OCI-LY1 (cell line): Measurements from ENCODE around the gene RASAL2.

Experiments used
- H2AFZ ChIP-seq: fragments of 200-600 bp; sonication (generic), shearing (Covaris generic); 2 replicates; pipeline ENCODE4 v1.6.0; 2014; ENCODE audit warnings: antibody characterized with exemption, mild to moderate bottlenecking, low read length
- H3F3A ChIP-seq: fragments of 200-600 bp; sonication (generic), shearing (Covaris generic); 2 replicates; pipeline ENCODE4 v1.6.0; 2014; ENCODE audit warnings: mild to moderate bottlenecking, antibody characterized with exemption, low read length, moderate library complexity; ENCODE audit not compliant: insufficient read depth
- H3K27ac ChIP-seq: fragments of 200-600 bp; sonication (generic); 2 replicates; pipeline ENCODE4 v1.5.1; 2014; ENCODE audit warnings: low read length, mixed run types, mild to moderate bottlenecking, low read depth; ENCODE audit not compliant: poor library complexity, severe bottlenecking
- H3K27me3 ChIP-seq: fragments of 200-600 bp; sonication (generic); 2 replicates; pipeline ENCODE4 v1.6.0; 2014; ENCODE audit warnings: antibody characterized with exemption, mild to moderate bottlenecking, low read length, moderate library complexity; ENCODE audit not compliant: insufficient read depth
- H3K36me3 ChIP-seq: fragments of 200-600 bp; sonication (generic); 2 replicates; pipeline ENCODE4 v1.6.1; 2014; ENCODE audit warnings: mild to moderate bottlenecking, antibody characterized with exemption, low read length, moderate library complexity, mixed read lengths; ENCODE audit not compliant: insufficient read depth
- H3K4me1 ChIP-seq: fragments of 200-600 bp; sonication (generic); 2 replicates; pipeline ENCODE4 v1.5.1; 2014; ENCODE audit warnings: mild to moderate bottlenecking, low read length, moderate library complexity; ENCODE audit not compliant: insufficient read depth, severe bottlenecking
- H3K4me2 ChIP-seq: fragments of 200-600 bp; sonication (generic), shearing (Covaris generic); 2 replicates; pipeline ENCODE4 v1.6.1; 2014; ENCODE audit warnings: low read length
- H3K4me3 ChIP-seq: fragments of 200-600 bp; sonication (generic); 2 replicates; pipeline ENCODE4 v1.5.1; 2014; ENCODE audit warnings: low read length, low read depth, mild to moderate bottlenecking, mixed read lengths; ENCODE audit not compliant: poor library complexity, severe bottlenecking
- H3K79me2 ChIP-seq: fragments of 200-600 bp; shearing (Covaris generic); 2 replicates; pipeline ENCODE4 v1.6.1; 2016; ENCODE audit warnings: mixed run types, low read length, mixed read lengths; ENCODE audit not compliant: insufficient read depth
- H3K9ac ChIP-seq: fragments of 200-600 bp; sonication (generic), shearing (Covaris generic); 2 replicates; pipeline ENCODE4 v1.6.1; 2014; ENCODE audit warnings: mild to moderate bottlenecking, low read length, mixed read lengths
- H3K9me2 ChIP-seq: fragments of 200-600 bp; sonication (generic), shearing (Covaris generic); 2 replicates; pipeline ENCODE4 v1.6.1; 2014; ENCODE audit warnings: low read depth, mild to moderate bottlenecking, low read length, mixed read lengths
- H3K9me3 ChIP-seq: fragments of 200-600 bp; shearing (Covaris generic); 2 replicates; pipeline ENCODE4 v1.6.1; 2014; ENCODE audit warnings: low read length, mixed read lengths
- H4K20me1 ChIP-seq: fragments of 200-600 bp; sonication (generic), shearing (Covaris generic); 2 replicates; pipeline ENCODE4 v1.6.0; 2016; ENCODE audit warnings: mild to moderate bottlenecking, low read length; ENCODE audit not compliant: insufficient read depth
- CTCF ChIP-seq: fragments of 200-600 bp; sonication (generic), shearing (Covaris generic); IDR thresholded peaks from 2 replicates; pipeline ENCODE4 v1.5.1; 2017; ENCODE audit warnings: mild to moderate bottlenecking, antibody characterized with exemption, low read length, moderate library complexity, mixed read lengths
- EZH2 ChIP-seq: fragments of 200-600 bp; sonication (generic), shearing (Covaris generic); IDR thresholded peaks from 2 replicates; pipeline ENCODE4 v1.8.0; 2017; ENCODE audit warnings: borderline replicate concordance, mixed run types, mild to moderate bottlenecking, antibody characterized with exemption, low read length, moderate library complexity, mixed read lengths

RASAL2 gene

GRCh38 chr1:178477373-178477772 lies 383.5 kb downstream of the RASAL2 start:
- no peaks in the 10 kb centered on the region for H3K9me2 ChIP-seq
- no peaks in the 10 kb centered on the region for H3K4me1 ChIP-seq
- no peaks in the 10 kb centered on the region for H3K36me3 ChIP-seq
- H3K27ac ChIP-seq: no peak overlapping the region
- H3K9ac ChIP-seq: no peak overlapping the region
- no peaks in the 10 kb centered on the region for H3F3A ChIP-seq
- no peaks in the 10 kb centered on the region for H3K9me3 ChIP-seq
- no peaks in the 10 kb centered on the region for H4K20me1 ChIP-seq
- H2AFZ ChIP-seq: no peak overlapping the region
- TF ChIP-seq CTCF: no peak
- no peak for TF ChIP-seq EZH2
- no peak overlapping the region for H3K4me3 ChIP-seq
- no peak overlapping the region for H3K4me2 ChIP-seq
- H3K27me3 ChIP-seq: no peaks in the 10 kb centered on the region
- no peaks in the 10 kb centered on the region for H3K79me2 ChIP-seq

DNA sequence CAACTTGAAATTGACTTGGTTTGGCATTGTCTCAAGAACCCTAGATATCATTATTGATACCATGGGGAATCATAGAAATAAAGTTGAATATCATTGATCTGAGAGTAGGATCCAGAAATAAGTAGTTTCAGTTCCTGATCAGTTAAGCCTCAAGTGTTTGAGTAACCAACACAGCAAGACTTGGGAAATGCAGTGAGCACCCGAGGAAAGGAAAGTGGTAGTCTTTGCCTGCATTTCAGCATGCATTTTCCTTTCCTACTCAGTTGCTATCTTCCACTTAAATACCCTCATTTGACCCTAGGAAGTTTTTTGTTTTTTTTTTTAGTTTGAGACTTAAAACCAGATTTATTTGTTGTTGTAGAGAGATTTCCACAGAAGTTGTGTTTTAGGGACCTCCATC lies 383.9 kb downstream of the RASAL2 start:
- Histone ChIP-seq H3K27ac (no peak overlapping the region), H3K9ac (no peak overlapping the region), H3K36me3 (no peaks in the 10 kb centered on the region), H3K4me1 (no peaks in the 10 kb centered on the region), H2AFZ (no peak overlapping the region), H4K20me1 (no peaks in the 10 kb centered on the region), H3K9me3 (no peaks in the 10 kb centered on the region), H3K4me2 (no peak overlapping the region), H3K27me3 (no peaks in the 10 kb centered on the region), H3K9me2 (no peaks in the 10 kb centered on the region), H3K4me3 (no peak overlapping the region), H3K79me2 (no peaks in the 10 kb centered on the region), H3F3A (no peaks in the 10 kb centered on the region)
- no peak for TF ChIP-seq EZH2
- no peak for TF ChIP-seq CTCF

DNA sequence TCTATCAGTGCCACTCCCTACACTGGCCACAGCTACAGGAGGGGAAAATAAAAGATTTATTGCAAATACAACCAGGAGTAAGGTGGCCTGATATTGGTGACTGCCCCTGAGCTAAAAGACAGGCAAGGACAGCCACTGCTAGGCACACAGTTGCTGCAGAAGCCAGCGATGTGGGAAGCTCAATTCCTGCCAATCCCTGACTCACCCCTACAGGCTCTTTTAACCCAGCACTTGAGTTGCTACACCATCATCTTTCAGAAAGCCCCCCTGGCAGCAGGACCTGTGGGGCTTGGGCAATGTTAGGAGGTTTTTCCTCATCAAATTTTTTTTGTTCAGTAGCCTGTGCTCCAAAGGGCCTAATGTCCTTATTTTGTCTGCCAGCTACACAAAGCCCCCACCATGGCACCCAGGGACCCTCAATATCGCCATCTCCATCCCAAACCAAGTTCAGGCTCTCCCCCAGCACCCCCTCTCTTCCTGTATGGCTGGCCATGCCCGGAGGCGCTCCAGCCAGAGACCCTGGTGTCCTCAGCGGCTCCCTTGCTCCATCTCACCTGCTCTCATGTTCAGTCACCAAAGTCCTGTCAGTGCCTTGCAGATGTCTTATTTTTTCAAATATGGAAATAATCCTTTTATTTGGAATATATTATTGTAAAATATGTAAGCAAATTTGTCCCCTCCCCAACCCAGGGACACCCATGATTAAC lies 389.5 kb downstream of the RASAL2 start:
- no peak overlapping the region for H3K9ac ChIP-seq
- no peaks in the 10 kb centered on the region for H3K27me3 ChIP-seq
- no peak overlapping the region for H2AFZ ChIP-seq
- TF ChIP-seq CTCF (no peak), EZH2 (no peak)
- H3K27ac ChIP-seq: no peak overlapping the region
- H3K36me3 ChIP-seq: no peaks in the 10 kb centered on the region
- no peaks in the 10 kb centered on the region for H3F3A ChIP-seq
- no peak overlapping the region for H3K4me3 ChIP-seq
- no peaks in the 10 kb centered on the region for H4K20me1 ChIP-seq
- no peaks in the 10 kb centered on the region for H3K79me2 ChIP-seq
- H3K9me2 ChIP-seq: no peaks in the 10 kb centered on the region
- no peaks in the 10 kb centered on the region for H3K9me3 ChIP-seq
- no peak overlapping the region for H3K4me2 ChIP-seq
- H3K4me1 ChIP-seq: peaks cover 9% of the 10 kb centered on the region
